T1000 (cell line): ENCODE data around the gene PPP2R5B.
A peak's percentile ranks its signal among the peaks of the same experiment; 100 is the strongest.

Experiments used
- DNase-seq: peaks from one replicate; lab custom pipeline; 2025; ENCODE audit warnings: mixed read lengths; lab: John Stamatoyannopoulos, UW

Gene PPP2R5B

GRCh38 chr11:64923944-64924909 lies at the start of gene PPP2R5B:
Gene PPP2R5B, plus strand, starts transcription at chr11:64924689. Its CDS starts 1,046 bp downstream, at chr11:64925735.
- peak; percentile 81 for DNase-seq

GRCh38 chr11:64875369-64876228 lies 48.9 kb upstream of the PPP2R5B start:
- no peak for DNase-seq

- DNase-seq = no peak
Observed at GRCh38 chr11:64876229-64876750, 48.2 kb upstream of the PPP2R5B start.

- peak; percentile 39 for DNase-seq
Observed at GRCh38 chr11:64876835-64877341, 47.6 kb upstream of the PPP2R5B start.

- DNase-seq = no peak
Observed at GRCh38 chr11:64877390-64878222, 46.9 kb upstream of the PPP2R5B start.

GRCh38 chr11:64878223-64878493 lies 46.3 kb upstream of the PPP2R5B start:
- DNase-seq = no peak

GRCh38 chr11:64878494-64879243 lies 45.8 kb upstream of the PPP2R5B start, which contains the start of gene EHD1:
Gene EHD1, minus strand, starts transcription at chr11:64878621. Its CDS starts 157 bp downstream, at chr11:64878464.
- DNase-seq = peak; percentile 98

GRCh38 chr11:64879244-64879900 lies 45.1 kb upstream of the PPP2R5B start:
- no peak for DNase-seq

- no peak for DNase-seq
Observed at GRCh38 chr11:64880240-64881001, 44.1 kb upstream of the PPP2R5B start.

GRCh38 chr11:64881476-64881875 lies 43.0 kb upstream of the PPP2R5B start:
- no peak for DNase-seq

- no peak for DNase-seq
Observed at GRCh38 chr11:64882243-64882642, 42.2 kb upstream of the PPP2R5B start.

- no peak for DNase-seq
Observed at GRCh38 chr11:64883575-64883974, 40.9 kb upstream of the PPP2R5B start.

- no peak for DNase-seq
Observed at GRCh38 chr11:64884019-64884418, 40.5 kb upstream of the PPP2R5B start.

- DNase-seq = no peak
Observed at GRCh38 chr11:64885367-64886286, 38.9 kb upstream of the PPP2R5B start.

- no peak for DNase-seq
Observed at GRCh38 chr11:64887234-64887756, 37.2 kb upstream of the PPP2R5B start.

- DNase-seq = peak; percentile 77
Observed at GRCh38 chr11:64887757-64888405, 36.6 kb upstream of the PPP2R5B start.

- no peak for DNase-seq
Observed at GRCh38 chr11:64888406-64888728, 36.1 kb upstream of the PPP2R5B start.
